ENCODE data around the gene CDK18. TPM values are rescaled to one million over a fixed set of nuclear protein-coding genes. Genes with fewer than 3 reads are reported as not detected.

CDK18 gene
- total and polyA plus RNA-seq, 2 of the 8 experiments (the other 6 are each of a cell fraction or from before 2014, with no cell fraction given) = 31.2 to 44.0 TPM

DNA sequence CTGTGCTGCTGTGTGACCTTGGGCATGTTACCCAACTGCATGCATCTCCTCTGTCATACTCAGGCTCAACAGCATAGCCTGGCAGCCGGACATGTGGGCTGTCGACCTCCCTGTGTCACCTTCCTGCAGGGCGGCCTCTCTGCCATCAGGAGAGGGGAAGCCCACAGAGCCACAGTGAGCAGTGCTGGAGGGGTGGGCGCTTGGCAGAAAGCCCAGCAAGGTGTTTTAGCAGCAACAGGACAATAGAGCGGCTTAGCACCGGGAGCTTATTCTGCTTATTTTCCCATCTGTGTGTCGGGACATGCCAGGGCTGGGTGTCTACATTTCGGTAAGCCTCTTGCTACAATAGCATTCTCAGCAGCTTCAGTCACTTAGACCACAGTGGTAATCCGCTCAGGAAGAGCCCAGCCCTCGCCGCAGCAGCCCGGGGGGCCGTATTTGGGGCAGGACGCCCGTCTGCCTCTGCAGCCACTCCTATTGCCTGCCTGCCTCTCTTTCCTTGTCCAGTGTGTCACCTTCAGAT, 22.8 kb upstream of the CDK18 start (continued):
- TF ChIP-seq HDAC6 (IDR thresholded peaks at IDR 0.05; ENCODE audit: low read depth, low read length) = no peak
- TF ChIP-seq EGR1 (IDR thresholded peaks at IDR 0.05; ENCODE audit: borderline replicate concordance, low read depth, low read length) = no peak
- TF ChIP-seq, protein P1, sequence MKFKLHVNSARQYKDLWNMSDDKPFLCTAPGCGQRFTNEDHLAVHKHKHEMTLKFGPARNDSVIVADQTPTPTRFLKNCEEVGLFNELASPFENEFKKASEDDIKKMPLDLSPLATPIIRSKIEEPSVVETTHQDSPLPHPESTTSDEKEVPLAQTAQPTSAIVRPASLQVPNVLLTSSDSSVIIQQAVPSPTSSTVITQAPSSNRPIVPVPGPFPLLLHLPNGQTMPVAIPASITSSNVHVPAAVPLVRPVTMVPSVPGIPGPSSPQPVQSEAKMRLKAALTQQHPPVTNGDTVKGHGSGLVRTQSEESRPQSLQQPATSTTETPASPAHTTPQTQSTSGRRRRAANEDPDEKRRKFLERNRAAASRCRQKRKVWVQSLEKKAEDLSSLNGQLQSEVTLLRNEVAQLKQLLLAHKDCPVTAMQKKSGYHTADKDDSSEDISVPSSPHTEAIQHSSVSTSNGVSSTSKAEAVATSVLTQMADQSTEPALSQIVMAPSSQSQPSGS (IDR thresholded peaks at IDR 0.05; ENCODE audit: low read length) = no peak
- no peak for TF ChIP-seq GTF2F1 (IDR thresholded peaks at IDR 0.05; ENCODE audit: borderline replicate concordance, low read depth, low read length)
- no peak for TF ChIP-seq TCF12 (IDR thresholded peaks at IDR 0.05; ENCODE audit: low read depth, low read length)
- no peak for TF ChIP-seq RAD21 (IDR thresholded peaks at IDR 0.05 in 1 of 2, conservative IDR thresholded peaks at IDR 0.05 in 1 of 2; ENCODE audit: low read depth in 2 of 2, low read length in 2 of 2)
- TF ChIP-seq RXRA (IDR thresholded peaks at IDR 0.05; ENCODE audit: insufficient read depth, low read depth, low read length) = no peak
- no peak for TF ChIP-seq JUN (IDR thresholded peaks at IDR 0.05; ENCODE audit: low read depth, low read length)
- no peak for TF ChIP-seq POLR2A (IDR thresholded peaks at IDR 0.05; ENCODE audit: control extremely low read depth in 1 of 2, low read depth in 2 of 2, low read length in 2 of 2)
- TF ChIP-seq CBX5 (IDR thresholded peaks at IDR 0.05; ENCODE audit: low read depth, low read length) = no peak
